ENCODE results near the gene FERMT3. TPM values are rescaled to one million over a fixed set of nuclear protein-coding genes. Genes with fewer than 3 reads are reported as not detected.

FERMT3 gene
- total RNA-seq, 1 experiment from 2014 or later = 10.6 TPM

DNA sequence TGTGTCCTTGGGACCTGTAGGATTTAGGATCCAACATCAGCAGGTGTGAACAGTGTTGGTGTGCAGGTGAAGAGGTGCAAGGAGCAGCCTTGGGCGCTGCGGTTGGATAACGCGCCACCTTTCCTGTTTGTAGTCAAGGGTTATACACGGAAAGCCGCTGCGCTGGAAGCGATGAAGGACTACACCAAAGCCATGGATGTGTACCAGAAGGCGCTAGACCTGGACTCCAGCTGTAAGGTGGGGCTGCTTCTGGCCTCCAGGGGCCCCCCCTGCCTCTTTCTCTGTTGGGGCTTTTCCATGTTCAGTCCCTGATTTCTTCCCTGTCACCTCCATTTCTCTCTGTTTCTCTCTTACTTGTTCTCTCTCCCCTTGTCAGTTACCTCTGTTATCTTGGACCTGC, 3.5 kb upstream of the FERMT3 start:
- no peak overlapping the region for H3K56ac ChIP-seq (ENCODE audit: insufficient read length, low read depth, low read length)
- no peaks in the 10 kb centered on the region for H3K4me1 ChIP-seq (ENCODE audit: insufficient read depth, low read length)
- H3K27ac Mint-ChIP-seq = peak overlapping the region in 2 of 3 experiments; percentile 30 to 79; a peak in 4 of 7 replicates
- H2BK120ac ChIP-seq (ENCODE audit: low read depth, low read length, poor library complexity, severe bottlenecking) = no peak overlapping the region
- H4K5ac ChIP-seq (ENCODE audit: insufficient read length, low read depth, low read length) = no peak overlapping the region
- no peak for DNase-seq
- no peak overlapping the region for H2BK20ac ChIP-seq (ENCODE audit: low read depth, low read length, poor library complexity, severe bottlenecking)
- H3K79me2 ChIP-seq (ENCODE audit: insufficient read depth, low read length) = no peaks in the 10 kb centered on the region
- no peaks in the 10 kb centered on the region for H3K23me2 ChIP-seq (ENCODE audit: insufficient read length, low read depth, low read length, poor library complexity, severe bottlenecking)
- H3K4me3 Mint-ChIP-seq = no peak overlapping the region
- H4K8ac ChIP-seq (replicated peaks; ENCODE audit: insufficient read length, low read depth, low read length) = no peak overlapping the region
- H3K27ac ChIP-seq (ENCODE audit: insufficient read length, low read depth, low read length) = no peak overlapping the region
- no peak overlapping the region for H2BK5ac ChIP-seq (ENCODE audit: insufficient read length, low read length)
- no peak overlapping the region for H3T11ph ChIP-seq (ENCODE audit: low read length)
- H3K27me3 ChIP-seq (ENCODE audit: insufficient read depth, low read length) = no peaks in the 10 kb centered on the region
- no peaks in the 10 kb centered on the region for H4K20me1 ChIP-seq (ENCODE audit: control insufficient read depth, insufficient read depth, insufficient read length)
- no peaks in the 10 kb centered on the region; a peak in 1 of 5 replicates for H3K9me3 Mint-ChIP-seq
- no peak overlapping the region for H3K4me2 ChIP-seq (ENCODE audit: insufficient read depth, insufficient read length, low read length)
- no peak overlapping the region for H3K18ac ChIP-seq (ENCODE audit: insufficient read length, low read depth, low read length)
- no peak overlapping the region for H3K4ac ChIP-seq (ENCODE audit: low read depth, low read length)
- peaks cover 13 to 14% of the 10 kb centered on the region in 2 experiments for H3K4me1 Mint-ChIP-seq
- TF ChIP-seq, protein P1, sequence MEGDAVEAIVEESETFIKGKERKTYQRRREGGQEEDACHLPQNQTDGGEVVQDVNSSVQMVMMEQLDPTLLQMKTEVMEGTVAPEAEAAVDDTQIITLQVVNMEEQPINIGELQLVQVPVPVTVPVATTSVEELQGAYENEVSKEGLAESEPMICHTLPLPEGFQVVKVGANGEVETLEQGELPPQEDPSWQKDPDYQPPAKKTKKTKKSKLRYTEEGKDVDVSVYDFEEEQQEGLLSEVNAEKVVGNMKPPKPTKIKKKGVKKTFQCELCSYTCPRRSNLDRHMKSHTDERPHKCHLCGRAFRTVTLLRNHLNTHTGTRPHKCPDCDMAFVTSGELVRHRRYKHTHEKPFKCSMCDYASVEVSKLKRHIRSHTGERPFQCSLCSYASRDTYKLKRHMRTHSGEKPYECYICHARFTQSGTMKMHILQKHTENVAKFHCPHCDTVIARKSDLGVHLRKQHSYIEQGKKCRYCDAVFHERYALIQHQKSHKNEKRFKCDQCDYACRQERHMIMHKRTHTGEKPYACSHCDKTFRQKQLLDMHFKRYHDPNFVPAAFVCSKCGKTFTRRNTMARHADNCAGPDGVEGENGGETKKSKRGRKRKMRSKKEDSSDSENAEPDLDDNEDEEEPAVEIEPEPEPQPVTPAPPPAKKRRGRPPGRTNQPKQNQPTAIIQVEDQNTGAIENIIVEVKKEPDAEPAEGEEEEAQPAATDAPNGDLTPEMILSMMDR (conservative IDR thresholded peaks at IDR 0.05) = no peak
- H4K91ac ChIP-seq (ENCODE audit: insufficient read length, low read depth, low read length) = no peak overlapping the region
- peaks cover 44 to 92% (median 82%) of the 10 kb centered on the region in 3 experiments; a peak in 6 of 7 replicates for H3K36me3 Mint-ChIP-seq (ENCODE audit: insufficient read depth in 1 of 3, low read depth in 3 of 3)
- H3K23ac ChIP-seq (ENCODE audit: insufficient read length, low read depth, low read length) = no peak overlapping the region
- no CpG with 5 or more reads among the region's 9 CpGs for WGBS (ENCODE audit: extremely low coverage, insufficient read length, low lambda C conversion rate)
- no peak overlapping the region for H2BK15ac ChIP-seq (ENCODE audit: low read depth, low read length)
- H3K9me3 ChIP-seq (ENCODE audit: control insufficient read depth, low read depth, low read length) = no peaks in the 10 kb centered on the region
- no peak overlapping the region for H2BK12ac ChIP-seq (ENCODE audit: insufficient read length, low read depth, low read length)
- no peak overlapping the region for H2AFZ ChIP-seq (ENCODE audit: low read length)
- H3K9ac ChIP-seq (ENCODE audit: extremely low read depth, insufficient read length, low read length) = no peak overlapping the region
- no peaks in the 10 kb centered on the region for H3K27me3 Mint-ChIP-seq (ENCODE audit: low read depth)
- no peak overlapping the region for H2AK5ac ChIP-seq (ENCODE audit: insufficient read length, low read length)
- no peaks in the 10 kb centered on the region for H3K79me1 ChIP-seq (ENCODE audit: insufficient read depth, low read depth, low read length, poor library complexity, severe bottlenecking)
- H3K14ac ChIP-seq (ENCODE audit: insufficient read depth, low read length) = no peak overlapping the region; the same call in 1 of the 2 replicates
